KOPT-K1 (cell line): ENCODE results near the gene MRTFA.
"Not testable (repeated sequence)": the region's sequence is repeated elsewhere in the genome, so short reads cannot be mapped to it uniquely, and the experiment has no call there.

ENCODE experiments used
- H3K27ac ChIP-seq: fragments of 200-600 bp; sonication (generic); 2 replicates; pipeline ENCODE4 v1.5.1; 2016; ENCODE audit warnings: antibody characterized with exemption, mild to moderate bottlenecking, low read depth, low read length; ENCODE audit not compliant: poor library complexity, severe bottlenecking
- H3K36me3 ChIP-seq: fragments of 200-600 bp; sonication (generic); 2 replicates; pipeline ENCODE4 v1.5.1; 2017; ENCODE audit warnings: antibody characterized with exemption, mild to moderate bottlenecking, low read length, moderate library complexity; ENCODE audit not compliant: insufficient read depth
- H3K9me3 ChIP-seq: fragments of 200-600 bp; sonication (generic); 2 replicates; pipeline ENCODE4 v1.5.1; 2017; ENCODE audit warnings: antibody characterized with exemption, low read length, mild to moderate bottlenecking; ENCODE audit not compliant: insufficient read depth, poor library complexity, severe bottlenecking

MRTFA gene

GRCh38 chr22:40625281-40625680, 11.2 kb downstream of the MRTFA start:
- not testable (repeated sequence) for H3K36me3 ChIP-seq, H3K27ac ChIP-seq
- peaks cover 27% of the 10 kb centered on the region for H3K9me3 ChIP-seq

GRCh38 chr22:40624770-40625169, 11.7 kb downstream of the MRTFA start:
- no peaks in the 10 kb centered on the region for H3K36me3 ChIP-seq
- peaks cover 28% of the 10 kb centered on the region for H3K9me3 ChIP-seq
- H3K27ac ChIP-seq: no peak overlapping the region

GRCh38 chr22:40621309-40622151, 15.0 kb downstream of the MRTFA start:
- no peak overlapping the region for H3K27ac ChIP-seq
- H3K9me3 ChIP-seq: peaks cover 28% of the 10 kb centered on the region
- H3K36me3 ChIP-seq: no peaks in the 10 kb centered on the region

GRCh38 chr22:40620464-40621046, 16.0 kb downstream of the MRTFA start:
- Histone ChIP-seq H3K27ac (no peak overlapping the region), H3K36me3 (no peaks in the 10 kb centered on the region), H3K9me3 (peaks cover 28% of the 10 kb centered on the region)

- Histone ChIP-seq H3K36me3 (no peaks in the 10 kb centered on the region), H3K9me3 (peaks cover 28% of the 10 kb centered on the region), H3K27ac (no peak overlapping the region)
Observed at GRCh38 chr22:40618400-40618799, 18.1 kb downstream of the MRTFA start.

GRCh38 chr22:40616578-40616977, 19.9 kb downstream of the MRTFA start:
- Histone ChIP-seq H3K27ac (no peak overlapping the region), H3K36me3 (no peaks in the 10 kb centered on the region), H3K9me3 (peaks cover 14% of the 10 kb centered on the region)

- no peak overlapping the region for H3K27ac ChIP-seq
- no peaks in the 10 kb centered on the region for H3K36me3 ChIP-seq
- H3K9me3 ChIP-seq: no peaks in the 10 kb centered on the region
Observed at GRCh38 chr22:40613067-40613466, 23.5 kb downstream of the MRTFA start.

- H3K9me3 ChIP-seq: no peaks in the 10 kb centered on the region
- H3K27ac ChIP-seq: no peak overlapping the region
Observed at GRCh38 chr22:40612291-40612751, 24.2 kb downstream of the MRTFA start.

GRCh38 chr22:40611606-40612005, 24.9 kb downstream of the MRTFA start:
- no peak overlapping the region for H3K27ac ChIP-seq

More at GRCh38 chr22:40612291-40612751, 24.2 kb downstream of the MRTFA start:
- H3K36me3 ChIP-seq: no peaks in the 10 kb centered on the region

GRCh38 chr22:40610329-40610850, 26.1 kb downstream of the MRTFA start:
- Histone ChIP-seq H3K36me3 (no peaks in the 10 kb centered on the region), H3K9me3 (no peaks in the 10 kb centered on the region), H3K27ac (no peak overlapping the region)

More at GRCh38 chr22:40611606-40612005, 24.9 kb downstream of the MRTFA start:
- Histone ChIP-seq H3K9me3 (no peaks in the 10 kb centered on the region), H3K36me3 (no peaks in the 10 kb centered on the region)

GRCh38 chr22:40609216-40609615, 27.3 kb downstream of the MRTFA start:
- no peak overlapping the region for H3K27ac ChIP-seq
- H3K9me3 ChIP-seq: no peaks in the 10 kb centered on the region
- H3K36me3 ChIP-seq: no peaks in the 10 kb centered on the region

GRCh38 chr22:40607506-40607905, 29.0 kb downstream of the MRTFA start:
- Histone ChIP-seq H3K36me3 (no peaks in the 10 kb centered on the region), H3K9me3 (no peaks in the 10 kb centered on the region), H3K27ac (no peak overlapping the region)

- Histone ChIP-seq H3K9me3 (no peaks in the 10 kb centered on the region), H3K36me3 (no peaks in the 10 kb centered on the region), H3K27ac (no peak overlapping the region)
Observed at GRCh38 chr22:40606306-40606705, 30.2 kb downstream of the MRTFA start.

GRCh38 chr22:40605761-40606160, 30.8 kb downstream of the MRTFA start:
- Histone ChIP-seq H3K36me3 (no peaks in the 10 kb centered on the region), H3K9me3 (no peaks in the 10 kb centered on the region), H3K27ac (no peak overlapping the region)

- Histone ChIP-seq H3K27ac (no peak overlapping the region), H3K36me3 (no peaks in the 10 kb centered on the region)
Observed at GRCh38 chr22:40603088-40603605, 33.4 kb downstream of the MRTFA start.

More at GRCh38 chr22:40603088-40603605, 33.4 kb downstream of the MRTFA start:
- no peaks in the 10 kb centered on the region for H3K9me3 ChIP-seq
